Bone marrow (tissue), 2 donors: Measurements from ENCODE around the gene POFUT1.
A peak's percentile ranks its signal among the peaks of the same experiment; 100 is the strongest.
"Not testable (repeated sequence)": the region's sequence is repeated elsewhere in the genome, so short reads cannot be mapped to it uniquely, and the experiment has no call there.

Source experiments
- DNase-seq, 2 donors: peaks; one replicate each; lab custom pipeline; 2025; lab: John Stamatoyannopoulos, UW

Gene POFUT1

DNA sequence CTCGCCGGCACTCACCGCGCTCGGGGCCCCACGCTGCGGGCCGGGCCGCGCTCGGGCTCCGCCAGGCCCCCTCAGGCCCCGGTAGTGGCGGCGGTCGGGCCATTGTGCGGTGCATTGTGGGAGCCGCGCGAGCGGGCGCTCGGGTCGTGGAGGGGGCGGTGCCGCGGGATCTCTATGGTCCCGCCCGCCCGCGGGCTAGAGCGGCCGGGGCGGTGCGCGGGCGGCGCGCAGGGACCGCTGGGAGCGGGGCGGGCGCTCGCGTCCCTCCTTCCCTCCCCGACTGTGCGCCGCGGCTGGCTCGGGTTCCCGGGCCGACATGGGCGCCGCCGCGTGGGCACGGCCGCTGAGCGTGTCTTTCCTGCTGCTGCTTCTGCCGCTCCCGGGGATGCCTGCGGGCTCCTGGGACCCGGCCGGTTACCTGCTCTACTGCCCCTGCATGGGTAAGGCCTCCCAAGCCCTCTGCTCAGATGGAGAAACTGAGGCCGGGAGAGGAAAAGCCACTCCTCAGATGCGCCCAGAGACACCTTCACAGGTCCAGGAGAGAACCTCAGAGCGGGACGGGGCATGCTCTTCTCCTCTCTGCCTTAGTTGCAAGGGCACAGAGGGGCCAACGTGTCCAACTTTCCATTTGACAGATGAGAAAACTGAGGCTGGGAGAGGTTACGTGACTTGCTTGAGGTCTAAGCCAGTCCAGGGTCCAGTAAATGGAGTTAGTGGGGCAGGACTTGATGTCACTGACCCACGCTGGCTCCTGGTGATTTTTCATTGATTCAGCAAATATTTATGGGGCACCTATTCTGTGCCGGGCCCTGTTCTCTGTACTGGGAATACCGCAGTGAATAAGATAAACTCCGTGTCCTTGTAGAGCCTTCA is at the start of gene POFUT1, which contains the start of gene PLAGL2:
TSS of gene POFUT1 (plus strand) at position 255 of the 873 bp plus-strand sequence. CDS start at position 317, 62 bp downstream.
TSS of gene PLAGL2 (minus strand) at position 118 of the 873 bp plus-strand sequence. CDS start 5,565 bp downstream, outside the sequence.
- DNase-seq = peak; percentile 49 to 71

DNA sequence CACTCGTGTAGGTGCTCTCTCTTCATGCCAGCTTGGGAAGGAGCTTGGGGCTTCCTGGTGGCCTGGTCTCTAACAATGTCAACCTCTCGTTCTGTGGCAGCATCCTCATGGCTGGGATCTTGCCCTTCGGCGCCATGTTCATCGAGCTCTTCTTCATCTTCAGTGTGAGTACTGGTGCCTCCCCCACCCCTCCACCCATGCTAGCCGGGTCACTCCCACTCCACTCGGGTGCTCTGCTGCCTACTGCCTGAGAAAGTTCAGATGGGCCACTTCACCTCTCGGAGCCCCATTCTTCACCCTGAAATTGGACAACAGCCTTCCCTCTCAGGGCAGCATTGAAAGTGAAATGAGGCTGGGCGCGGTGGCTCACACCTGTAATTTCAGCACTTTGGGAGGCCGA is 49.3 kb upstream of the POFUT1 start:
- DNase-seq = no peak

DNA sequence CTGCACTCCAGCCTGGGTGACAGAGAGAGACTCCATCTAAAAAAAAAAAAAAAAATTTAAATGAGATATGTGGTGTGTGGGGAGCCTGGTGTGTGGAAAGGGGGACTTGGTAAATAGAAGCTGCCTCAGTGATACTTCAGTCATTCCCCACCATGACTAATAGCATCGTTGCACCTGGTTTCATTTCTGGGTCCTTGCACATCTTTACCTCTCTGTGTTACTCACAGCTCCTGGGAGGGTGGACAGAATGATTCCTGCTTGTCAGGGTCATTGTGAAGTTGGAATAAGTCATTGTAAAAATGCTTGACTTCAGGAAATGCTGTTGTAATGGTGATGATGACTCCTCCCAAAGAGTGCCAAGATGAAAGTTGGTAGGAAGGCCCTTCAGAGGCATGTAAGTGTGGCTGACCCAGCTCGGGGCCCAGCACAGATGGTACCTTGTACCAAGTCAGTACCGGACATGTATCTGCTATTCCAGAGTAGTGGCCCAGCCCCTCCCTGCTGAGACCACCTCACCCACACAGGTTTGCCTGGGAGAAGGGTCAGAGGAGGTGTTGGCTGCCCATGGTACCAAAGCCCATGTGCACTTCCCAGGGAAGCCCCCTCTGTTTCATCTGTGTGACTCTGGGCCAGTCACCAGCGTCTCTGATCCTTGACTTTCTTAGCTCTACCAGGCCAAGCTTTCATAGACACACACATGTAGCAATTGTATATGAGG is 48.6 kb upstream of the POFUT1 start:
- DNase-seq = no peak

DNA sequence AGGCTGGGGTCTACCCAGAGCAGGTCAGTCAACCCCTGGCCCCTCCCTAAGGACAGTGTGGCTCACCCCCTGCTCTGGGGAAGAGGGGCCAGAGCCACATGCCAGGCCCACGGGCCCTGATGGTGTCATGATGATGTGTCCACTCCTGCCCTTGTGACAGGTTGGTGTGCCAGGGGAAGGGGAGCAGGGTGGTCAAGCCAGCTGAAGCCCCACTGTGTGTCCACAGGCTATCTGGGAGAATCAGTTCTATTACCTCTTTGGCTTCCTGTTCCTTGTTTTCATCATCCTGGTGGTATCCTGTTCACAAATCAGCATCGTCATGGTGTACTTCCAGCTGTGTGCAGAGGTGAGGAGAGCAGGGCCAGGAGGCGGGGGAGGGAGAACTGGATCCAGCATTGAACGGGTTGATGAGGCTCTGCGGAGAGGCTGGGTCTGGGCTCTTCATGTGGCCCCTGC is 47.9 kb upstream of the POFUT1 start:
- DNase-seq = no peak

DNA sequence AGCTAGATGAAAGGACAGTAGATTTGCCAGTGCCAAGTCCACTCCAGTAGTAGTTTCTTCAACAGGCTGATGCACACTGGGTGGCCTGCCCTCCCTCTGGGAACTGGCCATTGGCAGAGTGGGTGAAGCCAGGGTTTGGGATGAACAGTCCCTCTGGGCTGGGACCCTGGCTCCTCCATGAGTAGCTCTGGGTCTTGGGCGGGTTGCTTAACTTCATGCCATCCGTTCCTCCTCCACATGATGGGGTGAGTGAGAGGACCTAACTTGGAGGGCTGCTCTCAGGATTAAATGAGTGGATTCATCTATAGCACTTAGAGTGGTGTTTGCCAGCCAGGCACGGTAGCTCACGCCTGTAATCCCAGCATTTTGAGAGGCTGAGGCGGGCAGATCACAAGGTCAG is 47.3 kb upstream of the POFUT1 start:
- DNase-seq = no peak

DNA sequence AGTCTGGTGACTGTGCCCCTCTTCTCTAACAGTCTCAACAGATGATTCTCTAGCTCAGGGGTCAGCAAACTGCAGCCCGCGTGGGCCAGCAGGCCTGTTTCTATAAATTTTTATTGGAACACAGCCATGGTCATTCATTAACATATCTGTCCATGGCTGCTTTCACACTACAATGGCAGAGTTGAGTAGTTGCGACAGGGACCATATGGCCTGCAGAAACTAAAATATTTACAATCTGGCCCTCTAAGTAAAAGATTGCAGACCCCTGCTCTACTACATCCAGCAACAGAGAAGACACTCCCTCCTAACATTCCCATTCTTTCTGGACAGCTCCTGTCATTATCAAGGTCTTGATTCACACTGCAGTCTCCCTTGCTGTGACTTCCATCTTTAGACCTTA is 45.3 kb upstream of the POFUT1 start:
- no peak for DNase-seq

DNA sequence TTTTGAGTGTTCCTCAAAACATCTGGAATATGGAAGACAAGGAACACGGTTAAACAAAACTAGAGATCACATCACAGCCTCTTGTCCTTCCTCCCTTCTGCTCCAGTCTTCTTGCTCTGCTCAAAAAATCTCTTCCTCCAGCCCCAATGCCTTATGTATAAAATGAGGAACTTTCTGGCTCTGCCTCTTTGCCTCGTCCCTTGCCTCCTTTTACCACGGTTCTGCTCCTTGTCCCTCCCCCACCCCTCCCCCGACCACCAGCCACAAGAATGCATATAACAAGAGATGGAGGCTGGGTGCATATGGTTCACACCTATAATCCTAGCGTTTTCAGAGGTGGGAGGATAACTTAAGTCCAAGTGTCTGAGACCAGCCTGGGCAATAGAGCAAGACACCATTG is 43.7 kb upstream of the POFUT1 start:
- no peak for DNase-seq

DNA sequence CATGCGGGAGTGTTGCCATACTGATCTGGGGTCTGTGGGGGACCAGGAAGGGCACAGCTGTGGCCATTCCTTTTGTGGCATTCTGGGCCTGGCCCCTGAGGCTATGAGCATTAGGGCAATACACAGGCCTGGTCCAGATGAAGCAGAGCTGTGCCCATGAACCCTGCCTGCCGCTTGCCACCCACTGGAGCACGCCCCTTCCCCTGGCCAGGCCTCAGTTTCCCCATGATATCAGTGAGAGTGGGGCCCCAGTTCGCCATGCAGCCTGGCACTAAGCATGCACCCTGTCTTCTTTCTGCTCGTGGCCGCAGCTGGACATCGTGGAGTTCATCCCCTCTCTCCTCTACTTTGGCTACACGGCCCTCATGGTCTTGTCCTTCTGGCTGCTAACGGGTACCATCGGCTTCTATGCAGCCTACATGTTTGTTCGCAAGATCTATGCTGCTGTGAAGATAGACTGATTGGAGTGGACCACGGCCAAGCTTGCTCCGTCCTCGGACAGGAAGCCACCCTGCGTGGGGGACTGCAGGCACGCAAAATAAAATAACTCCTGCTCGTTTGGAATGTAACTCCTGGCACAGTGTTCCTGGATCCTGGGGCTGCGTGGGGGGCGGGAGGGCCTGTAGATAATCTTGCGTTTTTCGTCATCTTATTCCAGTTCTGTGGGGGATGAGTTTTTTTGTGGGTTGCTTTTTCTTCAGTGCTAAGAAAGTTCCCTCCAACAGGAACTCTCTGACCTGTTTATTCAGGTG is 42.5 kb upstream of the POFUT1 start:
- no peak for DNase-seq

DNA sequence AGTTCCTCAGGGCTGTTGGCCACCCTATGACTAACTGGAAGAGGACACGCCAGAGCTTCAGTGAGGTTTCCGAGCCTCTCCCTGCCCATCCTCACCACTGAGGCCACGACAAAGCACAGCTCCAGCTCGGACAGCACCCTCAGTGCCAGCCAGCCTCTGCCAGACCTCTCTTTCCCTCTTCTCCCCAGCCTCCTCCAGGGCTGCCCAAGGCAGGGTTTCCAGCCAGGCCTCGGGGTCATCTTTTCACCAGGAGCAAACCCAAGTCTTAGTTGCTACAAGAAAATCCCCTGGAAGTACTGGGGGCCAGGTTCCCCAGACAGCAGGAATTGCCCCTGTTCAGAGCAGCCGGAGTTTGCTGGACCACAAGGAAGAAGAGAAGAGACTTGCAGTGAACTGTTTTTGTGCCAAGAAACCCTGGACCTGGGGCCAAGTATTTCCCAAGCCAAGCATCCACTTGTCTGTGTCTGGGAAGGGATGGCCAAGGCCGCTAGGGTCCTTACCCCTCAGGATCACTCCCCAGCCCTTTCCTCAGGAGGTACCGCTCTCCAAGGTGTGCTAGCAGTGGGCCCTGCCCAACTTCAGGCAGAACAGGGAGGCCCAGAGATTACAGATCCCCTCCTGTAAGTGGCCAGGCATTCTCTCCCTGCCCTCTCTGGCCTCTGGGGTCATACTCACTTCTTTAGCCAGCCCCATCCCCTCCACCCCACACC is 41.7 kb upstream of the POFUT1 start:
- DNase-seq = no peak

DNA sequence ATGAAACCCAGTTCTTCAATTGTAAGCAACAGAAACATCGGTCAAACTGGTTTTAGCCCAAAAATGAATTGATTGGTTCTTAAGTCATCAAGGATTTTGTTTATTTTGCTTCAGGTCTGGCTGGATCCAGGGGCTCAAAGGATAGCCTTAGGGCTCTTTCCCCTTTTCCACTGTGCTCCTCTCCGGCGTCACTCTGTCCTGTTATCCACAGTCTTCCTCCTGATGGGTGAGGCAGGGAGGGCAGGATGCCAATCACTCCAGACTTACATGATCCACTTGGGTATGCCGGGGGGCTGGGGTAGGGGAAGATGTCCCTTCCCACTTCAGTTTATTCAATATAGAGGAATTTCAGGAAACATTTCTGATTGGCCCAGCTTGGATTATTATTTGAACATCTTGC is 40.1 kb upstream of the POFUT1 start:
- DNase-seq = no peak

DNA sequence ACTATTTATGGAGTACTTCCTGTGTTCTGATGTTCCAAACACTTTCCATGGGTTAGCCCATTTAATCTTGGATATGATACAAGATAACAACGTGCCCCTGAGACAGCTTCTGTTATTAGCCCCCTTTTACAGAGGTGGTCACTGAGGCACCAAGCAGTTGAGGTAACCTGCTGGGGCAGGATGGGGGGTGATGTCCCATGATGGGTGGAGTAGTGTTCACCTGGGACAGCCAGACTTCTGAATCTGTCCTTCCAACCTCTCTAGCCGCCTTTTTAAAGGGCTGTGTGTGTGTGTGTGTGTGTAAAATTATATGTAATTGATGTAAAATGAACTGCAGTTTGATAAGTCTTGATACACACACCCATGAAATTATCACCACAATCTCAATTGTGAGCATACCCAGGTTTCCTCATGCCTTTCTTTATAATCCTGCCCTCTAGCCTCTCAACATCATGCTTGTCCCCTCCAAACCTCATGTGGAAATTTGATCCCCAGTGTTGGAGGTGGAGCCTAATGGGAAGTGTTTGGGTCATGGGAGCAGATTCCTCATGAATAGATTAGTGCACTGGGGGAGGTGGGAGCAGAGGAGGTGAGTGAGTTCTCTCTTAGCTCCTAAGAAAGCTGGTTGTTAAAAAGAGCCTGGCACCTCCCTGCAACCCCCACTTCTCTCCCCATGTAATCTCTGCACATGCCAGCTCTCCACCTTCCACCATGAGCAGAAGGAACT is 39.3 kb upstream of the POFUT1 start:
- DNase-seq = no peak

DNA sequence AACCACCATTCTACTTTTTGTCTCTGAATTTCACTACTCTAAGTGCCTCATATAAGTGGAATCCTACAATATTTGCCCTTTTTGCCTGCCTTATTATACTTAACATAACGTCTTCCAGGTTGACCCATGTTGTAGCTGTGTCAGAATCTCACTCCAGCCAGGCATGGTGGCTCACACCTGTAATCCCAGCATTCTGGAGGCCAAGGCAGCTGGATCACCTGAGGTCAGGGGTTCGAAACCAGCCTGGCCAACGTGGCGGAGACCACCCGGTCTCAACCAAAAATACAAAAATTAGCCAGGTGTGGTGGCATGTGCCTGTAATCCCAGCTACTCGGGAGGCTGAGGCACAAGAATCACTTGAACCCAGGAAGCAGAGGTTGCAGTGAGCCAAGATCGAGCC is 30.0 kb upstream of the POFUT1 start:
- not testable (repeated sequence) for DNase-seq

DNA sequence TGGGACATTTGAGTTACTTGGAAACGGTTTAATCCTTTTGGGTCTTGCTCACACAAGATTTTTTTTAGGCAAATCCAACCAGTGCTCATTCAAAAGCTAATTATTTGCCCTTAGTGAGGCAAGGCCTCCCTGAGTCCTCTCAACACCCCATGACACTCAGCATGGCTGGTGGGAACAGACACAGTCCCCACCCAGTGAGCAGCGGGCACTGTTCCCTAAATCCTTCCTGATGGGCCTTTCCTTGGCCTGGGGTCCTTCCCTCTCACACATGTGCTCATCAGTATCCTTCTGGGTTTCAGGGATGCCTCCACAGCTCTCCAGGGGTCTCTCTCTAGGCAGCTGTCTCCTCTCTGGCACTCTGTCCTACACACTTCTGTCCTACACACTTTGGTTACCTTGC is 28.2 kb upstream of the POFUT1 start:
- DNase-seq = no peak

DNA sequence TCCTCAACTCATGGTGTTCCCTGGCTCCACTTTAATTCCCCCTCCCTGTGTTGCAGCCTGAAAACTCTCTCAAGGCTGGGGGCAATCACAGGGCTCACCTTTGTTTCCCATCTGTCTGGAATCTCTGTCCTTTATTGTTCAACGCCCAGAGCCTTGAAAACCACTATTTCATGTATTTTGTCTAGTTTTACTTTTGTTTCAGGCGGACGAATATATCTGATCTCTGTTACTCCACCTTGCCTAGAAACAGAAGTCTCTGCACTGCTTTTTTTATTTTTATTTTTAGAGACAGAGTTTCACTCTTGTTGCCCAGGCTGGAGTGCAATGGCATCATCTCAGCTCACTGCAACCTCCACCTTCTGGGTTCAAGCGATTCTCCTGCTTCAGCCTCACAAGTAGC is 27.7 kb upstream of the POFUT1 start:
- no peak for DNase-seq

DNA sequence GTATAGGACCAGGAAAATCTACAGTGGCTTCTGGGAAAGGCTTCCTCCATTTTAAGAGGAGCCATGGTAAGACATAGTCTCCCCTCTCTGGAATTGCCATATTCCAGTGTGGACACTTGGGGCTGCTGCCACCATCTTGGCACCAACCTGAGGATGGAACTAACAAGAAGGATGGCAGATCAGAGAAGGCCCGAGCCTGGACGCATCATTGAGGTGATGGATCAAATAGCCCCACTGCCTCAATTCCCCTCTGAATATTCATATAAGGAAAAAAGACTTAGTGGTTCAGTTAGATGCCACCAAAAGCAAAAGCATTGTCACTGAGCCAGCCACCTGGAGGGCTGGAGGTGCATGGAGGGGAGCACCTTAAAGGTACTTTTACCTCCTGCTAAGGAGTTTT is 26.1 kb upstream of the POFUT1 start:
- no peak for DNase-seq

DNA sequence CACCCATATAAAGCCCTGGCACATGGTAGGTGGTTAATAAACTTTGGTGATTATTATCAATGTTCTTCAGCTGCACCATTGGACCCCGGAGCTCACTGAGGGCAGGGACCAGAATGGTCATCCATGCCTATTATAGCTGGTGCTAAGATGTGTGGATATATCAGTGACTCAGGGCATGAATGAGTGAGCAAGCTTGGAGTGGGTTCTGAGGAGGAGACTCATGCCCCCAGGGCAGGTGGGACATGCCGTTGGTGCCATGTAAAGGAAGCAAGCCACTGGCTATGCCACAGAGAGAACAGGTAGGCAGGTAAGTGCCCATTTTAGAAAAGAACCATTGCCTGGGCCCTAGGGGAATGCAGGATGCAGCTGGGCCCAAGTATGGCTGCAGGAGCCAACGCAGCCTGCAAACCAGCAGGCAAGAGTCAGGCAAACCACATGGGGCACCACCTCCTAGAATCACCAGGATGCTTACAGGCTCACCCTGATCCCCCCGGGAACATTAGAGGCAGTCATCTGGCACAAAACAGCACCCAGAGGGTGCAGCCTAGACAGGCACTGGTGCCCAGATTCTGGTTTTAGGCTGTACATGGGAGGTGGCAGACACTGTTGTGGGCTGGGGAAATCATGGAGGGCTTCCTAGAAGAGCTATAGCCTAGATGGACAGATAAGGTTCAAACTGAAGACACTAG is 23.6 kb upstream of the POFUT1 start:
- no peak for DNase-seq

DNA sequence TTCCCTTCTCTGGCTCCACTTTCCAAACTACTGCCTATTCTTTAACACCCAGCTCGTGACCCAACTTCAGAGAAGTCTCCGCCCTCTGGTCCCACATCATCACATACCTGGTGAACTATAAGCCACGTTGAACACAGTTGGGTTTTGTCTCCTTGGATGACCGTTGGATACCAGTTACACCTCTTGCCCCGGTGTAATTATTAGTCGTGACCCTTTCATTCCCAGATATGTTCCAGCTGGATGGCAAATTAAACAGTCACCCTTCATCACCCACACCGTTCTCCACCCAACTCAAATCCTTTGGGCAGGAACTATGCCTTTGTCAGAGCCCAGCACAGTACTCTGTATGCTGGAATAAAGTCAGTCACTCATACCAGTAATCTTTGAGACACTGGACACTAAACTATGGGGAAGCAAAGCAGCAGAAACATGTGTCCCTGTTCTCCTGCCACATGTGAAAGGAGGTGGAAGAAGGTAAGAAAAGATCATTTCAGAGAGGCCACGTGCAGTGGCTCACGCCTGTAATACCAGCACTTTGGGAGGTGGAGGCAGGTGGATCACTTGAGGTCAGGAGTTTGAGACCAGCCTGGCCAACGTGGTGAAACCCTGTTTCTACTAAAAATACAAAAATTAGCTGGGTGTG is 22.6 kb upstream of the POFUT1 start:
- DNase-seq = no peak

DNA sequence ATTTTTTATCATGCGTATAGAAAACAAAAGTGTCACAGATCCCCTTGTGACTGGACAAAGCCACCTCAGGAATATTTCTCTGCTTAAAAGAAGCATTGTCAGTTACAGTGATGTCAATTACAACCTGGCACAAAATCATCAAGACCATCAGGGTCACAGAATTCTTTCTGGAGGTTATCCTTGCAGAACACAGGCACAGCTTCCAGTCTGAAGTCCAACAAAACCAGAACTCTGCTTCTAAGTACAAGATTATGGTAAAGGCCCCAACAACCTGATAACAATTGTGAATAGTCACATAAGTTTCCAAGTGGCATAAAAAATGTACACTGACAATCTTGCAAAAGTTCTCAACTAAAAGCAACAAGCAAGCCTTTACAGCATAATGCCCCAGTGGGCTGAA is 21.2 kb upstream of the POFUT1 start:
- DNase-seq = no peak

DNA sequence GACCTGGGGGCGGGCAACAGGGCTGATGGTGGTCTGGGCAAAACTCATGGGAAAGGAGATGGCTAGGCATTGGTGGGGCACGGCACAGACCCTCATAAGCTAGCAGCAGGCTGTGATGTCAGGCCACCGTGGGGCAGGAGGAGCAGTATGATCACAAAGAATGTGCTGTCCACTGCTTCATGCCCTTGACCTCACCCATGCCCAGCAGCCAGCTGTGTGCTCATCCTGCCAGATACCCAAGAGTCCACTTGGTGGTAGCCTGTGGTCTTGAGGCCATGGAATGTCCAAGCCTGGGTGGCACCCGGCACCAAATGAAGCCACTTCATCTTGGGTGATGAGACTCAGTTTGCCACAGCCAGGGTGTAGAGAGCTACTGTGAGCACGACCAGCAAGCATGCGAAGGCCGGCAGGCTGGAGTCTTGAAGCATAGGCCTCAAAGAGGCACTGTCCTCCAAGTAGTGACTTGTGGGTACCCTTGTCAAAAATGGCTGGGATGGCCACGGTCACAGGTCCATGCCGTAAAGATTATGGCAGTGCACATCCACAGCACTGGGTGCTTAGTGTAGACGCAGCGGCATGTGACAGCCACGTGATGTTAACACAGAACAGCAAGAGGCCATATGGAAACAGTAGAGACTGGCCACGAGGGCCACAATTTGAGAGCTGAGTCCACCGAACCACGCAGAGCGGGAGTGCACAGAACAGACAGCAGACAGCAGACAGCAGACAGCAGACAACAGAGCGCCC is 19.1 kb upstream of the POFUT1 start:
- no peak for DNase-seq

DNA sequence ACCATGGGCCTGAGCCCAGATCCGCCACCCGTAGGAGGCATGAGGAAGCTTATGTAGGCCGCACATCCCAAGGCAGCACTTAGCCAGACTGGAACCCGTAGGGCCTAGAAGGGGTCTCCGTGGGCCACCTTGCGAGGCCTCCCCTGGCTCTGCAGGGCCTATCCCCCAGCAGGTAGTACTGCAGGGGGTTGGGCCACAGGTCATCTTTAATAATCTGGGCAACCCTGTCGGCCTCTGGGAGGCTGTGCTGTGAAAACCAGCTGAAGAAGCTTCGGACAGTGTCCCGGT is 18.6 kb upstream of the POFUT1 start:
- no peak for DNase-seq
